H1 (cell line): ENCODE measurements around the gene CPT2. TPM values are rescaled to one million over a fixed set of nuclear protein-coding genes. Genes with fewer than 3 reads are reported as not detected.

Experiments
- CTCF ChIA-PET: fragments of 300-600 bp; sonication (Branson Sonifier 250); formaldehyde crosslinking; loops from one replicate; lab custom pipeline; 2021; ENCODE audit not compliant: partially characterized antibody; lab: Charles Lee
- POLR2A ChIA-PET: fragments of 300-600 bp; sonication (Branson Sonifier 250); formaldehyde crosslinking; loops from one replicate; lab custom pipeline; 2021; ENCODE audit warnings: inconsistent platforms; ENCODE audit not compliant: partially characterized antibody; lab: Charles Lee
- DNase-seq, 2 experiments: peaks; one replicate each; pipeline versions ENCODE4 v3.0.0 to v3.0.0-alpha.2; 2010 to 2022; ENCODE audit warnings: low spot score in 2 of 2, low read depth in 1 of 2, mixed read lengths in 1 of 2
- FAIRE-seq: peaks from 2 replicates; lab custom pipeline; 2011; peaks lifted over from hg19 to GRCh38; lab: Jason Lieb, UNC
- H2AFZ ChIP-seq: 2 replicates; pipeline ENCODE4 v1.8.1; 2012; ENCODE audit warnings: low read length, inconsistent platforms
- H2AK5ac ChIP-seq: 2 replicates; pipeline ENCODE4 v1.6.1; 2013; ENCODE audit warnings: low read depth, low read length
- H2BK120ac ChIP-seq: replicated peaks from 2 replicates; pipeline ENCODE3; 2013; ENCODE audit warnings: low read depth, low read length, inconsistent platforms
- H2BK12ac ChIP-seq: 2 replicates; pipeline ENCODE4 v1.6.1; 2013; ENCODE audit warnings: low read depth, low read length
- H2BK15ac ChIP-seq: 2 replicates; pipeline ENCODE4 v1.6.1; 2013; ENCODE audit warnings: low read length
- H2BK20ac ChIP-seq: 2 replicates; pipeline ENCODE4 v1.6.1; 2013; ENCODE audit warnings: low read length
- H2BK5ac ChIP-seq: 2 replicates; pipeline ENCODE4 v1.6.1; 2013; ENCODE audit warnings: low read depth, low read length
- H3K14ac ChIP-seq: 2 replicates; pipeline ENCODE4 v1.6.1; 2013; ENCODE audit warnings: inconsistent platforms; ENCODE audit not compliant: insufficient read length
- H3K18ac ChIP-seq: 2 replicates; pipeline ENCODE4 v1.6.1; 2013; ENCODE audit warnings: low read length; ENCODE audit errors: extremely low read depth
- H3K23ac ChIP-seq: 2 replicates; pipeline ENCODE4 v1.6.1; 2013; ENCODE audit warnings: inconsistent platforms; ENCODE audit not compliant: insufficient read length
- H3K23me2 ChIP-seq: 2 replicates; pipeline ENCODE4 v1.6.1; 2013; ENCODE audit warnings: low read depth, low read length
- H3K27ac ChIP-seq: 2 replicates; pipeline ENCODE4 v1.6.1; 2011; ENCODE audit warnings: low read depth, low read length, inconsistent platforms
- H3K27me3 ChIP-seq, 4 experiments: replicated peaks in 1 of 4; 1 replicate in 1 of 4; 2 replicates in 3 of 4; pipeline versions ENCODE4 v1.6.1 to v1.8.1; 2011 to 2013; ENCODE audit warnings: low read length in 3 of 4, mild to moderate bottlenecking in 3 of 4, inconsistent platforms in 2 of 4, mixed read lengths in 2 of 4, moderate library complexity in 1 of 4; ENCODE audit not compliant: control insufficient read depth in 3 of 4, insufficient read depth in 3 of 4; ENCODE audit errors: extremely low read depth in 1 of 4
- H3K36me3 ChIP-seq, 4 experiments: 2 replicates each; pipeline versions ENCODE4 v1.6.1 to v1.8.1; 2011 to 2013; ENCODE audit warnings: mild to moderate bottlenecking in 4 of 4, low read length in 3 of 4, moderate library complexity in 2 of 4, control low read depth in 1 of 4, inconsistent platforms in 1 of 4; ENCODE audit not compliant: insufficient read depth in 4 of 4, control insufficient read depth in 2 of 4
- H3K4ac ChIP-seq: replicated peaks from 2 replicates; pipeline ENCODE3; 2013; ENCODE audit warnings: low read length, low read depth, mixed read lengths, inconsistent platforms; ENCODE audit not compliant: insufficient read length
- H3K4me1 ChIP-seq, 4 experiments: replicated peaks in 1 of 4; 1 replicate in 1 of 4; 2 replicates in 3 of 4; pipeline versions ENCODE4 v1.6.1 to v1.8.1; 2011 to 2013; ENCODE audit warnings: low read length in 3 of 4, inconsistent platforms in 2 of 4, mixed read lengths in 1 of 4; ENCODE audit not compliant: insufficient read depth in 4 of 4, control insufficient read depth in 3 of 4
- H3K4me2 ChIP-seq, 2 experiments: 2 replicates each; pipeline versions ENCODE4 v1.6.1 to v1.8.1; 2011 to 2013; ENCODE audit warnings: low read depth in 2 of 2, low read length in 2 of 2, control low read depth in 1 of 2, inconsistent platforms in 1 of 2, mild to moderate bottlenecking in 1 of 2; ENCODE audit not compliant: insufficient read depth in 1 of 2
- H3K4me3 ChIP-seq, 4 experiments: fragments of 200-600, 300-600 bp in 1 of 4; sonication (generic), shearing (Covaris generic), sonication (Bioruptor Twin) in 1 of 4; 2 replicates each; pipeline versions ENCODE4 v1.5.1 to v1.8.1; 2011 to 2016; ENCODE audit warnings: low read length in 4 of 4, low read depth in 3 of 4, control low read depth in 2 of 4, inconsistent platforms in 2 of 4, mild to moderate bottlenecking in 2 of 4, mixed read lengths in 1 of 4, moderate library complexity in 1 of 4; ENCODE audit not compliant: insufficient read depth in 2 of 4; ENCODE audit errors: extremely low read depth in 1 of 4
- H3K56ac ChIP-seq: replicated peaks from 2 replicates; pipeline ENCODE3; 2013; ENCODE audit warnings: low read depth, mild to moderate bottlenecking, mixed read lengths, low read length, inconsistent platforms; ENCODE audit not compliant: insufficient read length
- H3K79me1 ChIP-seq: 2 replicates; pipeline ENCODE4 v1.6.1; 2013; ENCODE audit warnings: low read depth, low read length, control low read depth
- H3K79me2 ChIP-seq, 2 experiments: 2 replicates each; pipeline versions ENCODE4 v1.6.1 to v1.8.1; 2012 to 2013; ENCODE audit warnings: low read length in 2 of 2, mild to moderate bottlenecking in 2 of 2, inconsistent platforms in 1 of 2; ENCODE audit not compliant: insufficient read depth in 2 of 2, control insufficient read depth in 1 of 2
- H3K9ac ChIP-seq, 4 experiments: replicated peaks in 1 of 4; 1 replicate in 1 of 4; 2 replicates in 3 of 4; pipeline versions ENCODE4 v1.6.1 to v1.8.1; 2011 to 2013; ENCODE audit warnings: low read depth in 3 of 4, low read length in 3 of 4, control low read depth in 2 of 4, mild to moderate bottlenecking in 2 of 4, moderate library complexity in 2 of 4, inconsistent platforms in 1 of 4; ENCODE audit errors: extremely low read depth in 1 of 4
- H3K9me3 ChIP-seq, 2 experiments: 2 replicates each; pipeline versions ENCODE4 v1.6.1 to v1.8.1; 2012 to 2013; ENCODE audit warnings: mild to moderate bottlenecking in 2 of 2, moderate library complexity in 2 of 2, control low read depth in 1 of 2, inconsistent platforms in 1 of 2, low read depth in 1 of 2, low read length in 1 of 2, mixed read lengths in 1 of 2; ENCODE audit not compliant: insufficient read depth in 2 of 2
- H4K20me1 ChIP-seq, 2 experiments: replicated peaks in 1 of 2; 2 replicates each; pipeline versions ENCODE3 to v1.8.1; 2011 to 2013; ENCODE audit warnings: inconsistent platforms in 2 of 2, low read length in 2 of 2, mild to moderate bottlenecking in 1 of 2; ENCODE audit not compliant: insufficient read depth in 2 of 2, control insufficient read depth in 1 of 2
- H4K5ac ChIP-seq: 2 replicates; pipeline ENCODE4 v1.6.1; 2013; ENCODE audit warnings: low read length, low read depth, mixed read lengths, inconsistent platforms; ENCODE audit not compliant: insufficient read length
- H4K8ac ChIP-seq: 2 replicates; pipeline ENCODE4 v1.8.0; 2013; ENCODE audit warnings: mild to moderate bottlenecking, moderate library complexity, low read length, inconsistent platforms; ENCODE audit not compliant: insufficient read depth; ENCODE audit errors: extremely low read depth
- H4K91ac ChIP-seq: replicated peaks from 2 replicates; pipeline ENCODE3; 2013; ENCODE audit warnings: low read length, mixed read lengths, inconsistent platforms; ENCODE audit not compliant: insufficient read length
- CHD1 ChIP-seq: IDR thresholded peaks from 2 replicates; pipeline ENCODE4 v1.6.1; 2012; ENCODE audit warnings: low read depth, low read length, improper control_type of control experiment
- E2F6 ChIP-seq: IDR thresholded peaks from 2 replicates; pipeline ENCODE4 v1.6.1; 2012; ENCODE audit warnings: inconsistent platforms
- EGR1 ChIP-seq: IDR thresholded peaks from 2 replicates; pipeline ENCODE4 v1.6.1; 2011; ENCODE audit warnings: low read depth, low read length, borderline replicate concordance
- JUND ChIP-seq: IDR thresholded peaks from 2 replicates; pipeline ENCODE4 v1.6.1; 2011; ENCODE audit warnings: mild to moderate bottlenecking, improper control_type of control experiment, low read length
- NANOG ChIP-seq: IDR thresholded peaks from 2 replicates; pipeline ENCODE4 v1.6.1; 2011; ENCODE audit warnings: low read length, low read depth, mild to moderate bottlenecking, inconsistent platforms; ENCODE audit not compliant: insufficient read depth, poor library complexity, severe bottlenecking
- NRF1 ChIP-seq: IDR thresholded peaks from 2 replicates; pipeline ENCODE4 v1.6.1; 2011; ENCODE audit warnings: mild to moderate bottlenecking, low read depth, low read length, improper control_type of control experiment
- POU5F1 ChIP-seq: IDR thresholded peaks from 2 replicates; pipeline ENCODE4 v1.6.1; 2011; ENCODE audit warnings: low read depth, mild to moderate bottlenecking, low read length, moderate library complexity
- SRF ChIP-seq: IDR thresholded peaks from 2 replicates; pipeline ENCODE4 v1.6.1; 2011; ENCODE audit warnings: mild to moderate bottlenecking, low read depth, low read length, moderate library complexity
- TCF12 ChIP-seq: IDR thresholded peaks from 2 replicates; pipeline ENCODE4 v1.6.1; 2011; ENCODE audit warnings: low read depth, mild to moderate bottlenecking, low read length
- TEAD4 ChIP-seq: IDR thresholded peaks from 2 replicates; pipeline ENCODE4 v1.6.1; 2012; ENCODE audit warnings: low read depth, low read length, inconsistent platforms, mixed read lengths
- YY1 ChIP-seq: IDR thresholded peaks from 2 replicates; pipeline ENCODE4 v1.6.1; 2011; ENCODE audit warnings: low read depth, mild to moderate bottlenecking, low read length
- WGBS, 2 experiments: shearing (Covaris generic) in 1 of 2; methylation state at CpG; one replicate each; pipeline versions ENCODE4 v1.1.6 to v1.1.7; 2013 to 2015; ENCODE audit warnings: low lambda C conversion rate in 2 of 2, mixed read lengths in 2 of 2, inconsistent platforms in 1 of 2, low coverage in 1 of 2, missing lambda C conversion rate in 1 of 2; ENCODE audit not compliant: insufficient replicate concordance in 2 of 2, insufficient coverage in 1 of 2, insufficient read length in 1 of 2; ENCODE audit errors: extremely low coverage in 1 of 2, missing lambda C conversion rate in 1 of 2; 5-methylcytosine and 5-hydroxymethylcytosine counted together
- polyA plus RNA-seq, 7 experiments: library from polyadenylated mRNA; depleted of rRNA in 3 of 7; stranded (reverse) in 5 of 7; unstranded in 2 of 7; fragments of >200 nt in 5 of 7; fragments of 200-250 nt in 2 of 7; gene quantifications; 1 replicate in 5 of 7; 2 replicates in 1 of 7; 4 replicates in 1 of 7; pipeline versions ENCODE4 v1.2.1 to v1.2.3, GENCODE V29; 2011 to 2013; ENCODE audit warnings: missing spikeins in 2 of 7, mixed read lengths in 2 of 7
- total RNA-seq: library from RNA; stranded (reverse); fragmentation: NEBNext Ultra II Directional; extraction: Animal tissue kit (Norgen Biotek cat#: 25700); gene quantifications from 2 replicates; pipeline ENCODE4 v1.2.1, GENCODE V29; 2021
- TF ChIP-seq, protein P1 (sequence below): IDR thresholded peaks from 2 replicates; pipeline ENCODE4 v1.6.1; 2011; ENCODE audit warnings: low read length, improper control_type of control experiment

CPT2 gene
- total and polyA plus RNA-seq, 2 of the 8 experiments (the other 6 are each of a cell fraction or from before 2014, with no cell fraction given), result 23.9 to 25.5 TPM

DNA sequence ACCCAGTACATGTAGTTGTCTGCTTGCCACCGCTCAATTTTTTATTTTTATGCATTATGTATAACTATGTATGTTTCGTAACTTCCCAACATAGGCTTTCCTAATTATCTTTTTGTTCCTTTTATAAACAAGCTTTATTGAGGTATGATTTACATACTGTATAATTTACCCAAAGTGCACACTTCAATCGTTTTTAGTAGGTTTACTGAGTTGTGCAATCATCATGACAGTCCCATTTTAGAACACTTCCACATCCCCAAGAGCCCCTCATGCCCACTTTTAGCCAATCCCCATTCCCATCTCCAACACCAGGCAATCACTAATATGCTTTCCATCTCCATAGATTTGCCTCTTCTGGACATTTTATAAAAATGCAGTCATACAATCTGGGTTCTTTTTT lies 39.8 kb upstream of the CPT2 start:
- Histone ChIP-seq H3K36me3 (no peaks in the 10 kb centered on the region), H2AK5ac (no peak overlapping the region), H3K14ac (no peak overlapping the region), H4K8ac (no peak overlapping the region), H3K9me3 (no peaks in the 10 kb centered on the region), H2BK15ac (no peak overlapping the region), H4K5ac (no peak overlapping the region), H2BK5ac (no peak overlapping the region), H3K27ac (no peak overlapping the region), H2BK20ac (no peak overlapping the region), H3K4ac (no peak overlapping the region), H3K79me1 (no peaks in the 10 kb centered on the region), H4K20me1 (no peaks in the 10 kb centered on the region), H2BK12ac (no peak overlapping the region), H3K23me2 (no peaks in the 10 kb centered on the region), H3K9ac (no peak overlapping the region), H3K18ac (no peak overlapping the region), H3K23ac (no peak overlapping the region), H2AFZ (no peak overlapping the region), H3K56ac (no peak overlapping the region), H3K79me2 (no peaks in the 10 kb centered on the region), H3K27me3 (no peaks in the 10 kb centered on the region), H2BK120ac (no peak overlapping the region), H3K4me3 (no peak overlapping the region), H4K91ac (no peak overlapping the region), H3K4me2 (no peak overlapping the region), H3K4me1 (no peaks in the 10 kb centered on the region)
- DNase-seq (no peak), FAIRE-seq (no peak)
- ChIA-PET POLR2A (no interaction called here), CTCF (interaction anchor here (1.0 to 3.2 kb wide), 3 partner anchors 11 to 16 kb away, joined by 3 to 8 read pairs (median 4); no protein-coding TSS in a partner anchor)
- WGBS, 2 experiments, result 86% methylated on average over 3 of the region's 3 CpGs; no CpG with 5 or more reads in 1 of the 2 experiments
- TF ChIP-seq SRF (no peak), TEAD4 (no peak), E2F6 (no peak), JUND (no peak), YY1 (no peak), NANOG (no peak), POU5F1 (no peak), TCF12 (no peak), CHD1 (no peak), NRF1 (no peak), EGR1 (no peak)
- TF ChIP-seq, protein P1, sequence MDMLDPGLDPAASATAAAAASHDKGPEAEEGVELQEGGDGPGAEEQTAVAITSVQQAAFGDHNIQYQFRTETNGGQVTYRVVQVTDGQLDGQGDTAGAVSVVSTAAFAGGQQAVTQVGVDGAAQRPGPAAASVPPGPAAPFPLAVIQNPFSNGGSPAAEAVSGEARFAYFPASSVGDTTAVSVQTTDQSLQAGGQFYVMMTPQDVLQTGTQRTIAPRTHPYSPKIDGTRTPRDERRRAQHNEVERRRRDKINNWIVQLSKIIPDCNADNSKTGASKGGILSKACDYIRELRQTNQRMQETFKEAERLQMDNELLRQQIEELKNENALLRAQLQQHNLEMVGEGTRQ, result no peak
